NCI-H1105 treated with DMSO at 0.1 percent for 48 hours (cell line): Measurements from ENCODE around the gene GNG4.

ENCODE experiments used
- DNase-seq: peaks from one replicate; lab custom pipeline; 2025; lab: John Stamatoyannopoulos, UW

Gene GNG4

DNA sequence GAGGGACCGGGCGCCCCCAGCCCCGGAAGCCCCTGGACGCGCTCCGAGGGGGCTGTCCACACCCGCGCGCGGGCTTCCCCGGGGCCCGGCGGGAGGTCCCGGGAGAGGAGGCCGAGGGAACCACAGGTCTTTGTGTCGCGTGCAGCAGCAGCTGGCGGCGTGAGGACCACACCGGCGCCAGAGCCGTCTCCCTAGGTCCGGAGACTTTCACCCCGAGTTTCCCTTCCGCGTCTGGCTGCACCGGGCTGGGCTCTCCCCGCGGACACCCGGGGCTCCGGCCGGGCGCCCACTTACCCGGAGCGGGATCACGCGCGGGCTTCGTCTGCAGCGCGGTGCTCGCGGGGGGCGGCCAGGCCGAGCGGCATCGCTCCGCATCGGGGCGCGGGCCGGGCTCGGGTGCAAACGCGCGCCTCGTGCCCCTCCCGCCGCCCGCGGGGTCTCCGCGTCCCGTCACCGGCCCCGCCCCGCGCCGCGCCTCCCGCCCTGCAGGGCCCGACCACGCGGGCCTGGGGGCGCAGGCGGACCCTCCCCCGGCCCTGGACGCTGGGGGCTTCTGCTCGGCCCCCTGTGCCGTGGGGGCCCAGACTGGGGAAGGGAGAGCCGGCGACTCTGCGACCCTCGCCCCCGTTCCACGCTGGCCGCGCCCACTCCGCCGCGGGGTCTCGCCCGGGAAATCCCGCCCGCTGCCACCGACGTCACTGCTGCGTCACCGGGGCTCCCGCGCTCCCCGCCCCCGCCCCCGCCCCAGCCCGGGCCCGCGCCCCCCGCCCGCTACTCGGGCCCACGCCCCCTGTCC, at the start of gene GNG4:
Gene GNG4 (minus strand): TSS at position 417 of the 796 bp plus-strand sequence. CDS start 65,946 bp downstream, outside the sequence.
- peak; percentile 28 for DNase-seq

DNA sequence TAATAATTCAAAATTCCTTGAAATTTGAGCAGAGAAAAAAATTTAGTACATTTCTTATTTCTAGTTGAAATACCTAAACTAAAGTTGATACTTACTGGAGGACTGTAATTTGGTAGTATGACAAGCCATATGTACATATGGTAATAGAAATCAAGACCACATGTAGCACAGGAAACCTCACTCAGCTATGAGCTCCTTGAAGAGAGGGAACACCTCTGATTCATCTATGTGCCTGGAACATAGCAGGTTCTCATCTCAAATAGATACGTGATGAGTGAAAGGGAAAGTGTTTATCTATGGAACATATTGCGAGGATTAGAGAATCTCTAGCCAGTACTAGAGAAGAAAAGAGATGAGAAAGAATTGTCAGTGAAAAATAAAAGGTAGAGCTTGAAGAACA, 47.9 kb upstream of the GNG4 start:
- no peak for DNase-seq

DNA sequence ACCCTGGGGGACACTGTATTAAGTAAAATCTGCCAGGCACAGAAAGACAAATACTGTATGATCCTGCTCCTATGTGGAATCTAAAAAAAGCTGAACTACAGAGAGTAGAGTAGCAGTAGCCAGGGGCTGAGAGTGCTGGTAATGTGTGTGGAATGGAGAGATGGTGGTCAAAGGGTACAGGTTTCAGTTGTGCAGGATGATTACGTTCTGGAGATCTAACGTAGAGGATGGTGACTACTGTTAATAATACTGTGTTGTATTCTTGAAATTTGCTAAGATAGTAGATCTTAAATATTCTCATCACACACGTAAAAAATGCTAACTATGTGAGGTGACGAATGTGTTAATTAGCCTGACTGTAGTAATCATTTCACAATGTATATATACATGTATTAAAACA, 39.8 kb upstream of the GNG4 start:
- no peak for DNase-seq

DNA sequence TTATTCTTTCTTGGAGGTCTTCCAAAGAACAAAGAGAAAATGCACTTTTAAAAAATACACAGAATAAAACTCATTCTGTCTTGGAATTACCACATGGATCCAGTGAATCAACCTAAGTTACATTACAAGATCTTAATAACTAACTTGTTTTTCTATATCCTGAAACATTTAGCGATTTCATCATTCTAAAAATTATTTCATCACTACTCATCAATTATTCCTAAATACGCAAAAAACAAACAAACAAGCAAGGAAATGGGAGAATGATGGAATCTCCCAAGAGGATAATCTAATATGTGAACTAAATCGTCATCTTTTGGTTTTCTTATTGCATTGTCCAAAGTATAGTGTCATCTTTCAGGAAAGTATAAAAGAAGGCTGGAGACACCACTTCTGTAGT, 38.5 kb upstream of the GNG4 start:
- no peak for DNase-seq

DNA sequence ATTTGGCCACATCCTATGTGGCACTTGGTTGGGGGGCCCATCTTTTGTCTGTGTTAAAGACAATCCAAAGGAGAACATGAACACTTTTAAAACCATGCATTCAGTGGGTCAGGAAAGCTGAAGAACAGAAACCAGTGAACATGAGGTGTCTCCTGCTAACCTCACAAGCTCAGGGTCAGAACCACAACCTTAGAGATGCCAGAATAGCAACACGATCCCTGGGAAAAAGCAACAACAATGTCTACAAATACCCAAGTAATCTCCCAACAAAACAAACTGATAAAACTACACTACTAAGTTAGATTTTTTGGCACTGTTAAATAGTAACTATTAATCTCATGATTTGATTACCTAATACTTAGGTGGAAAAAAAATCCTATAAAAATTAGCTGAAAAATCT, 34.1 kb upstream of the GNG4 start:
- no peak for DNase-seq

DNA sequence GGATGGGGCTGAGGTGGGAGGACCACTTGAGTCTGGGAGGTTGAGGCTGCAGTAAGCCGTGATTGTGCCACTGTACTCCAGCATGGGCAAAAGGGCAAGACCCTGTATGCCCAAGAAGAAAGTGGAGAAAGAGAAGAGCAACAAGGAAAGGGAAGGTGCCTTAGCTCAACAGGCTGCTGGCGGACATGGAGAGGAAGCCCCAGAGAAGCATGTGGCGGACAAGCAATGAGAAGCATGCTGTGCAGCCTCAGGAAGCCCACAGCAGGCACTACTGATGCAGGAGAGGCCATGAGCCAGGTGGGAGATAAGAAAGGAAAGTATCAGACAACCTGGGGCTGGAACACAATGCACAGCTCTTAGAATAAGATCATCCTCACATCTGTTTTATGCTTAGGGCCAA, 32.6 kb upstream of the GNG4 start:
- DNase-seq: no peak

DNA sequence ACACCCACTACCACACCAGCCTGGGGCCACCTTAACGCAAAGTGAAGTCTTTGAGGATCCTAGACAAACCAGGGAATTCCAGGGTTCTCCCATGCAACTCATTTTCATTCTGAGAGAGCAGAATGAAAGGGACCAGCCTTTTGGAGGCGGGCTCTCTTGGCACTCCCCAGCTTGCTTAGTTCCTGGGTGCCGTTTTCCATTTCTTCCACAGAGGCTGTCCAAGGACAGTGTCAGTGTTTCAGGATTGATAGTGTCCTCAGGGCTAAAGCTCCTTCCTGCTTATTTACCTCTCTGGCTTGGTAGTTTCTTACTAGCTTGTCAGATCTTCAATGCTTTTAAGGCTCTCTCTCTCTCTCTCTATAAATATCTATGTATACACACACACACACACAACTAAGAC, 30.1 kb upstream of the GNG4 start:
- no peak for DNase-seq

DNA sequence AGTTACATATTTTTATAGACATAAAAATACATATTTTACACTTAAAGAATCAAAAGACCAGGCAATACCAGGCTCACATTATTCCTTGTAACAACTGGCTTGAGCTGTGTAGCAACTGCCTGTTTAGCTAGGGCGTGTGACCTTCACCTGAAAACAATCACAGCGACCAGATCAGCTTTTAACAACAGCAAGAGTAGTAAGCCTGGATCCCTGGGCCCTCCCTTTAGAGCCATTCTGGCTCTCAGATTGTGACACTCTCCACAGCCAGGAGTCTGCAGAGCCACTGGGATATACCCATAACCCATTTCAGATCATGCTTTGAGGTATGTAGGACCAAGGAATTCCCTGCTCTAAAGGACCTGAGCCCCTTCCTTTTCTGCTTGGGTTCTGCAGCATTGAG, 29.4 kb upstream of the GNG4 start:
- DNase-seq: no peak

DNA sequence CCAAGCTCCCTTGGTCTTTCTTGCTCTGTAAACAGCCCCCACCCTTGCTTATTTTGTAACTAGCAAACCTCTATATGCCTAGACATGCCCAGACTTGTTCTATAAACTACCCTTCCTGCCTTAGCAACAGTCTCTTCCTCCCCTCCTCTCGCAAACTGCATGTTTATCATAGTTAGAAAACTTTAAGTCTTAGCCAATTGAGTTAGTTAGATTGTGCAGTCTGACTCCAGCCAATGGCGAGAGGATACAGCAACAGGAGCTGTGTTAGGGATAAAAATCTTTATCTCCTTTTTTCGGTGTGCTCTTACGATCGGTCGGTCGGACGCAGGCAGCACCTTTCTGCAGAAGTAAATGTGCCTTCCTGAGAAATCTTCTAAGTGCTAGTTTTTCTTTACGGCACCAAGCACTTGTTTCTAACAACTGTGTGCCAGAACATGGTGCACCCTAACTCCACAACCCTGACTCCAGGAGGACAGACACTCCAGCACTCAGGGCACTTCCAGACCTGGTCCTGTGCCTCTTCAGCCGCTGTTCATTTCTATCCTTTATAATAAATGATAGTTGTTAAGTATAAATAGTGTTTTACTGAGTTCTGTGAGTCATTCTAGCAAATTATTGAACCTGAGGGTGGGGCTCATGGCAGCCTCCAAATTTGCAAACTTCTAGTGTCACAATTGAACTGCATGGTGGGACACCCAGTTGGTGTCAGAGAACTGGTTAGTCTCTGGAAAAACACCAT, 25.7 kb upstream of the GNG4 start:
- DNase-seq: peak; percentile 3

DNA sequence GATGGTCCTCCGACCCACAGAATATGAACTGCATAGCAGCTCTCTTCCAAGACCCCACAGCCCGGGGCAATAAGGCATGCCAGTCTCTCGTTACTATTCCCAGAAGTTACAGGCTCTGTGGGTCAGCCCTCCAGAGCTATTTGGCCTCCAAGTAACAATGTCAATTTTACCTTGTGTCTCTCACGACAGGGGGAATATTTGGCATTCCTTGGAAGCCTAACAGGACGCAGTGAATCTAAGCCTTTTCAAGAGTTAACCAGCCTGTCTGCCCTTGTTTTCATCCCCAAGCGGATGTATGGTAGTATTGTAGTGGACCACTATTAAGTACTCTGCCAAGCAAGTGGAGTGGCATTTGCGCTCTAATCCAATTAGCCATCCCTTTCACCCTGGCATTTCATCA, 24.4 kb upstream of the GNG4 start:
- no peak for DNase-seq

DNA sequence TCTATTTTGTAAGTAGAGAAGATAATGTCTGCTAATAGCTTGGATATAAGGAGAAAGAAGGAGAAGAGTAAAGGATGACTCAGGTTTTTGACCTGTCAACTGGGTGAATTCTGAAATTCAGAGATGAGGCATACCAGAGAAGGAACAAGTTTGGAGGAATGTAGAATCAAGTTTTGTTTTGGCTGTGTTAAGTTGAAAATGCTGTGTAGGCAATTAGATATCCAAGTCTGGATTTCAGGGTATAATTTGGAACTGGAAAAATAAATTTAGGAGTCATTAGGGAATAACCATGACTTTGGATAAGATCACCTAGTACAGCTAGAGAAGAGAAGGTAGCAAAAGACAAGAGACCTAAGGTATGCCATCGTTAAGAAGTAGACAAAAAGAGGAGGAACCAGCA, 22.4 kb upstream of the GNG4 start:
- DNase-seq: no peak

DNA sequence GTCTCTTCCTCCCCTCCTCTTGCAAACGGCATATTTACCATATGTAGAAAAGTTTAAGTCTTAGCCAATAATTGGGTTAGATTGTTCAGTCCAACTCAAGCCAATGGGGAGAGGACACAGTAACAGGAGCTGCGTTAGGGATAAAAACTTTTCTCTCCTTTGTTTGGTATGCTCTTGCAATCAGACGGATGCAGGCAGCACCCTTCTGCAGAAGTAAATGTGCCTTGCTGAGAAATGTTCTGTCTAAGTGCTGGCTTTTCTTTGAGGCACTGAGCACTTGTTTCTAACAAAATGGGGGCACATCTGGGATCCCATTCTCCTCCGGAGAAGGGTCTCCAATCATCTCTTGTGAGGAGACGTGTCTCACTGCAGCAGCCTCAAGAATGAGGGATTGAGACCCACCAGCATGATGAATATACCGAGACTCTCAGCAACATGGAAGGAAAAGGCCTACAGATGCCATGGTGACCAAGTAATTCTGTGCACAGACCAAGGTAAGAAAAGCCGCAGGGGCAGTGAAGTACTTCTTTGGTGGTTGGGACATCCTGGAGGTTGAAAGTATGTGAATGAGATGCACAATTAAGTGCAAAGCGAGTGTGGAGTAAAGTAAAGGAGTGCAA, 20.7 kb upstream of the GNG4 start:
- DNase-seq: no peak

DNA sequence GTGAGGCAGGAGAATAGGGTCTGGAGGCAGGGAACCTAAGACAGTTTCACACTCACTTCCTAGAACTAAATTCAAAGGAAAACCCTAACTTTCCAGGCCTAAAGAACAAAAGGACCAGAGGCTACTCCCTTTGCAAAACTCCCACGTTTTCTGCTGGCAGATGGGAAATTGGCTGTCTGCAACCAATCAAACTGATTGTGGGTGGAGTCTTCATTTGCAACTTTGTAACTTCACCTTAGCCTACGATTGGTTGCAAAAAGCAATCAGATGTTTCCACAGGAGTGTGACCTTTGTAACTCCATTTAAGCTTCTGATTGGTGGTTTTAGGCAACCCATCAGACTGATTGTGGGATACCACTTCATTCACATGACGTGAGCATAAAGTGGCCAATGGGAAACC, 19.7 kb upstream of the GNG4 start:
- DNase-seq: no peak

DNA sequence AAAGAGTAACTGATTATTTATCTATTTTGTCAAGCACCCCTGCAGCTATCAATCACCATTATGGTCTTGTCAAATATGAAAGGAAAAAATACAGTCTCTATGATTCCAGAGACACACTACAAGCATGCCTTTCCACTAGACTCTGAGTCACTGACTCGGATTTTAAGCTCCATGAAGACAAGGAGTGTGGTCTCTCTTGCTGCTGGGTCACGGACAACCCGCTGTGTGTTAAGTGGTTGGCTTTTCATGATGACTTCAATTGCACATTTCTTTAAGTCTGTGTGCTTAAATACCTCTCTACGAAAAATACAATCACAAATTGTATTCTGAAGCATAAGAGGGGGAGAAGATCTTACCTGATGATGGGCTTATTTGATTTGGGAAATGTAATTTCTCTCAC, 14.0 kb upstream of the GNG4 start:
- DNase-seq: no peak

DNA sequence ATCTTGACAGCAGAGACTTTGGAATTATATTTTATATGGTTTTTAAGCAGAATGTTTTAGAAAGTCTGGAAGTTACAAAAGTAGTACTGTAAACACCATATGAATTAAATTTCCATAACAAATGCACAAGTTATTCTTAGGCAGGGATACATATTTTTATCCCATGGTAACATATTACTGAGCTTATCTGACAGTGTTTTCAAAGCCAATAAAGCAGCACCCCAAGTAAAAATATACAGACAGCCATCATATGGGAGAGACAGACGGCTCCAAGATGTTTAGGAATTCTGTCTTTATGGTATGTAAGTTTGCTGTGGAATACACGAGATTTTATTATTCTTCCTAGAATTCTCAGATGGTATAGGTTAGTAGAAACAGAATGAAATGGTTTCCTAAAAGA, 12.0 kb upstream of the GNG4 start:
- no peak for DNase-seq

DNA sequence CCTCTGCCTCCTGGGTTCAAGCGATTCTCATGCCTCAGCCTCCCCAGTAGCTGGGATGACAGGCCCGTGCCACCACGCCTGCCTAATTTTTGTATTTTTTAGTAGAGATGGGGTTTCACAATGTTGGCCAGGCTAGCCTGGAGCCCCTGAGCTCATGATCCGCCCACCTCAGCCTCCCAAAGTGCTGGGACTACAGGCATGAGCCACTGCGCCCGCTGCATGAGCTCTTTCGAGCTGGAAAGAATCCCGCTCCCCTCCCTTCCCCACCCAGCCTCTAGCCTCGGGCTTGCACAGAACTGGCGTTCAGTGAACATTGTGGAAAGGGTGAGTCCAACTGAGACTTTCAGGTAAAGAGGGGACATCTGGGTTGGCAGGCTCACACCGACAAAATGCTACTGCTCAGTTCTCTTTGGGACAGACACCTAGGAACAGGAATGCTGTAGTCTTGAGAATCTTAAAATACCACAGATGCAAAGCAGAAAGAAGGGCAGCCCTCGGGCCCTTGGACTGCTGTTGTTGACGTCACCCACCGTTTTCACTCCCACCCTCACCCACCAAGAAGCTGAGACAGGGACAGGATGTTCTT, 9.7 kb upstream of the GNG4 start:
- no peak for DNase-seq

DNA sequence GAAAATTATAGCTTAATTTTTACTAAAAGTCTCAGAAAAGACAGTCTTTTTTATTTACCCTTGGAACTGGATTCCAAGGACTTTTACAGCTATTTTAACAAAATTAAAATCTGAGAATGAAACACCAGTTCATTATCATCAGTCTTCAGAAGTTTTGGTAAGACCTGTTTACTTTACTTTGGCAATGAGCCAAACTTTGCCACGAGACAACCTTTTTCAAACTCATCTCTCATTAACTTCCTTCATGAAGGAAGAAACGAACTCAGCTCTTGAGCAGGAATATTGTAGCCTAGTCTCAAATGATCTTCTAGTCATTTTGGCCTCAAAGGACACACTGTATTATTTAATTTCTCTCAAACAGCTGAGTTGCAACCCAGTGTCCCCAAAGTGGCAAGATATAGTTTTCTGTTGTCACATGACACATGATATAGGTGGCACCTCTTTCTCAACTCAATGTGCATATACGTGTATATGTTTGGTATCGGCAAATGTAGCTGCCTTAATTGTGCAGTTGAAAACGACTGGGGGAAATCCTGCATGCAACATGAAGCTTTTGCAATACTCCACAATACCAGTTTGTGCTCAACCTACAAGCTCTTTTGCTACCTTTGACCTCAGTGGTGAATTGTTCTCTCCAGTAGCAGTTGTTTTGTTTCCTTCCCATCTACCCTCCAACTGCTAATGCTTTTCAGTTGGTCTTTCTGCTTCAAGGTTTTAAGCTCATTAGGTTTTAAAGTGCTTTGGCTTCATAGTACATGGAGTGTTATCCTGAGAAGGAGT, 8.4 kb upstream of the GNG4 start:
- no peak for DNase-seq

DNA sequence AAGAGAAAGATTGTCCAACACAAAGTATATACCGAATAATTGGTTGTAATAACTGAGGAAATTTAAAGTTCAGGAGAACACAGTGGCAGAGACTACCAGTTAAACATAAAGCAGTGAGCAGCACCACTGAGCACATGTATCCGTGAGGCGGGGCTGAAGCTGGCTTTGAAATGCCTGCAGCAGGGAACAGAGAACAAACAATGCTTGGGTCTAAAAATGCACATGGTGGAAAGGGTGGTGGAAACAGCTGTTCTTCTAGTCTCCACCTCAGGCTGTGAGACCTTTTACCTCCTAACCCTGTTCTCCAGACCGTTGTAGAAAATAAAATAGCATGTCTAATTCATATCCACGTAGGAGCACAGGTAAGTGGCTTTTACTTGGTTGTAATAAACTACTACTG, 7.7 kb upstream of the GNG4 start:
- DNase-seq: no peak

DNA sequence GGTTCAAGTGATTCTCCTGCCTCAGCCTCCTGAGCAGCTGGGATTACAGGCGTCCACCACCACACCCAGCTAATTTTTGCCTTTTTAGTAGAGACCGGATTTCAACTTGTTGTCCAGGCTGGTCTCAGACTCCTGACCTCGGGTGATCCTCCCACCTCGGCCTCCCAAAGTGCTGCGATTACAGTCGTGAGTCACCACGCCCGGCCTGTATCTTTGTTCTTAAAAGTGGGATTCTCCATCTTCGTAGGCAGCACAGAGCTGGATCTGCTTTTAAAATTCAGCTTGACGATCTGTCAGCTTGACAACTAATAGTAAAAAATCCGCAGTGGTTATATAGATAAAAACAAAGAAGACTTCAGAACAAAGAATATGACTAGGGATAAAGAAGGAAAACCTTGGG, 2.8 kb upstream of the GNG4 start:
- DNase-seq: no peak

DNA sequence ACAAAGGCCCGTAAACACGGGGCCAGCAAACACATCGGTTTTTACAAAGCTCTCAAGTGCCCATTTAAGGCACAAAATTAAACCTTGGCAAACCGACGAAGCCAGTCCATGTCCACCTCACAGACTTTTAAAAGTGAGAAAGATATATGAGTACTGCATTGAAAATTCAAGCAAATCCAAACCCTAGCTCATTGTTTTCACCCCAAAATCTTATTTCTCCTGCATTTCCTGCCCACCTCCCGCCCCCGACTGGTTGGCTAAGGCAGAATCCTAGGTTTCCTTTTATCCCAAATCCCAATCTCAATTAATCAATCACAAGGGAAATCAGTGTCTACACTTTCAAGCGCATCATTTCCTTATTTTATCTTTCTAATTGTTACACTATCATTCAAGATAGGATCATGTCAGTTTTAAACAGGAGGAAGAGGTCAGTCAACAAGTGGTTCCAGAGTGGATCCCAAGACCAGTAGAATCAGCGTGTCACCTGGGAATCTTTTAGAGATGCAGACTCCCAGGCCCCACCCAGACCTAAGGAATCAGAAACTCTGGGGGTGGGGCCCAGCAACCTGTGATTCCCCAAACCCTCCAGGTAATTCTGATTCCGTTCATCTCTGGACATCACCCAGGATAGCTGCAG, 1.7 kb upstream of the GNG4 start:
- no peak for DNase-seq

DNA sequence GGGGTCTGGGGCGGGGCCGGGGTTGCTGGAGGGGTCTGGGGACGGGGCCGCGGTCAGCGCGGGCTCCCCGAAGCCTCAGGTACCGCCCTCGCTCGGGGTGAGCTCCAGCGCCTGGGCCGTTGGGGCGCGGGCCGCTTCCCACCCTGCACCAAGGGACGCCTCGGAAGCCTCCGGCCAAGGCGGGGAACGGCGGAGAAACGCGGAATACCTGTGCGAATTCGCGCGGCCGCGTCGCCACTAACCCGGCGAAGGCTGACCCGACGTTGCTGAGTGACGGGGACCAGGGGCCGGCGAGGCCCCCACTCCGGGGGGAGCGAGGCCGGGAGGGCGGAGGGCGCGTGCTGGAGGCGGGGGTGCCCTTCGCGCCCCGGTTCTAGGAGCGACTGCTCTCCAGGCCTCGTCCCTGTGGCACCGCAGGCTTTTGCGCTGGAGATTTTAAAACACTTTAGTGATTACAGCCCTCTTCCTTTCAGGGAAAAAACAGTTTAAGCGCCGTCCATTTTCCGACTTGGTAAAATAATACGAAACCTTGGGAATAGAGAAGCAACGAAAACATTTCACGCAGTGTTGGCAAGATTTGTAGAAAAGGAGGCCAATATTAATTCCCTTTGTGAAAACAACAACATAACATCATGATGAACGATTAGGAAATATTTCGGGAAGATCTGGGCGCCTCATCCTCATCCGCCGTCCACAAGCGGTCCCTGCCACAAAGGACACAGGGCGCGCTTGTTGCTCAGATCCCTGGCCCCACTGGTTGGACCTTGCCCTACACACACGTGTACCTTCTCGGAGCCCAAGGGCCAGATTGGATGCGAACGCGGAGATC, 971 bp upstream of the GNG4 start:
- DNase-seq: peak; percentile 9
